GM12801 (cell line): ENCODE data around the gene MARK3.

ENCODE experiments used
- TF ChIP-seq, protein P1 (sequence below): IDR thresholded peaks from one replicate; pipeline ENCODE4 v1.5.1; 2011; ENCODE audit warnings: control low read depth; ENCODE audit not compliant: insufficient read length; ENCODE audit errors: extremely low read depth

Gene MARK3

DNA sequence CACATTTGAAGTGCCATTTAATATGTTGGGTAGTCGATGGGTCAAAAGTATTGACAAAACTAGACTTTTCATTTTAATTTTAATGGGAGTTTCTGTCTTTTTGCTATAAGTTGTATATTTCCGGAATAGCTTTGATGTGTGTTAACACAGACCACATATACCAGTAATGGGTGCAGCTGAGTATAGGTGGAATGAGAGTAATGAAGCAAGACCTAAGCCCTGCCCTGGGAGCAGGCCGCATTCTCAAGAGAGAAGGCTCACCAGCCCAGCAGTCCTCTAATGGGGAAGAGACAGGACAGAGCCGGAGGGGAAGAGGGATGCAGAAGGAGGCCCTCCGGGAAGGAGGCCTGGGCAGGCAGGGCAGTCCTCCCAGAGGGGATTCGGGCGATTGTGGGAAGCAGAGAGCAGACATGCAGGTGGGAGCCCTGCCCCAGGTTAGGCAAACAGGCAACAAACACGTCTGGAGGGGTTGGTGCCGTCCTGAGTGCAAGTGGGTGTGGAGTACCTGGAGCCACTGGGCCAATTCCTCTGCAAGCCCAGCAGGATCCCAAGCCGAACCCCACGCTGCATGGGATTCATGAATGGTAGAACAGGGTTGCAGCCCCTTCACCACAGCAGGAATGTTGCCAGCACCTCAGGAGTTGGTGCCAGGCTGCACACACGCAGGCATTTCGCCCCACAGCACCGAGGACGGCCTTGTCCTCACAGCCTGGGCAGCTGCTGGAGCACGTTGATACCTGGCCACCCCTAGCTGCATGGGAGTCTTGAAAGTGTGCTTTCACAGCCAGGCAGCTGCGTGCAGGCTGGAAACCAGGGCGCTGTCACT, 129.6 kb downstream of the MARK3 start:
- TF ChIP-seq, protein P1, sequence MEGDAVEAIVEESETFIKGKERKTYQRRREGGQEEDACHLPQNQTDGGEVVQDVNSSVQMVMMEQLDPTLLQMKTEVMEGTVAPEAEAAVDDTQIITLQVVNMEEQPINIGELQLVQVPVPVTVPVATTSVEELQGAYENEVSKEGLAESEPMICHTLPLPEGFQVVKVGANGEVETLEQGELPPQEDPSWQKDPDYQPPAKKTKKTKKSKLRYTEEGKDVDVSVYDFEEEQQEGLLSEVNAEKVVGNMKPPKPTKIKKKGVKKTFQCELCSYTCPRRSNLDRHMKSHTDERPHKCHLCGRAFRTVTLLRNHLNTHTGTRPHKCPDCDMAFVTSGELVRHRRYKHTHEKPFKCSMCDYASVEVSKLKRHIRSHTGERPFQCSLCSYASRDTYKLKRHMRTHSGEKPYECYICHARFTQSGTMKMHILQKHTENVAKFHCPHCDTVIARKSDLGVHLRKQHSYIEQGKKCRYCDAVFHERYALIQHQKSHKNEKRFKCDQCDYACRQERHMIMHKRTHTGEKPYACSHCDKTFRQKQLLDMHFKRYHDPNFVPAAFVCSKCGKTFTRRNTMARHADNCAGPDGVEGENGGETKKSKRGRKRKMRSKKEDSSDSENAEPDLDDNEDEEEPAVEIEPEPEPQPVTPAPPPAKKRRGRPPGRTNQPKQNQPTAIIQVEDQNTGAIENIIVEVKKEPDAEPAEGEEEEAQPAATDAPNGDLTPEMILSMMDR = no peak

DNA sequence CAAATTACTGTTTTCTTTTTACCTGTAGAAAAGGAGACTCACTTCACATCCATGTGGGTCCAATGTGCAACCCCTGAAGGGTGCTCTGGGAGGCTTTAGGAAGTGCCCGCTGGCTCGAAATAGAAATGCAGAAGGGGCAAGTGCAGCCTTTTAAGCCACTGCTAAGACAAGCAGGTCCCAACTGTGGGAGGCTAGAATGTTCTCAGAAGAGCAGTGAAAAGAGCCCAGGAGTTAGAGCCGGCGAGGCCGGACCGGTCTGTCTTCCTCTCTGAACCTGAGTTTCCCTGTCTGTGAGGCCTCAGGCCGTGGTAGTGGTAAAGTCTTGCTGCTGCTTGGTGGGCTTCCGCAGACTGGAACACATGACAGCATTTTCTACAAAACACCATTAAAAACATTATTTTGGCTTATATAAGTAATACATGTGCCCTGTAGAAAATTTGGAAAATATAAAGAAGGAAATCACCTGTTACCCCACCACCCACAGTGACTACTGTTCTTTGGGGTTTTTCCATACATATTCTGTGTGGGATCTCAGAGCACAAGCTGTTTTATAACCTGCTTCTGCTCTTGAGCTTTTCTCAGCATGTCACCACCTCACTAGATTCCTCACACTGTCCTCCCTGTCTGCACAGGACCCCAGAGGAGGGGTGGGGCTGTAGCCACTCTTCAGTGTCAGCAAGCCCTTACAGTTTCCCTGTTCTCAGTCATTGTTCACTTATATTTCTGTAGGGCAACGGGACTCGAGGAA, 131.4 kb downstream of the MARK3 start:
- TF ChIP-seq, protein P1 = no peak

DNA sequence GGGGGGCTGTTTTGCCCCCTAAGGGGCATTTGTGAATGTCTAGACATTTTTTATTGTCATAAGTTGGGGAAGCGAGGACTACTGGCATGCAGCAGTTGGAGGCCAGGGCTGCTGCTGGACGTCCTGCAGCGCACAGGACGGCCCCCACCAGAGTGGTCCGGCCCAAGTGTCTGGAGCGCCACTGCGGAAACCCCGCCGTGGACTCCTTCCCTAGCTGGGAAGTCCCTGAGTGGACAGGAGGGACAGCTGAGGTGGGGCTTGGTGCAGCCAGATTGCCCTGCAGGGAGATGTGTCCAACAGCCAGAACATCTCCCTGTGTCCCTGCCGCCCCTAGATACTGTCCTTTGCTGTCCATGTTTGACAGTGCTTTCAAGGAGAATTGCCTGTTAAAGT, 132.0 kb downstream of the MARK3 start:
- TF ChIP-seq, protein P1 = no peak

DNA sequence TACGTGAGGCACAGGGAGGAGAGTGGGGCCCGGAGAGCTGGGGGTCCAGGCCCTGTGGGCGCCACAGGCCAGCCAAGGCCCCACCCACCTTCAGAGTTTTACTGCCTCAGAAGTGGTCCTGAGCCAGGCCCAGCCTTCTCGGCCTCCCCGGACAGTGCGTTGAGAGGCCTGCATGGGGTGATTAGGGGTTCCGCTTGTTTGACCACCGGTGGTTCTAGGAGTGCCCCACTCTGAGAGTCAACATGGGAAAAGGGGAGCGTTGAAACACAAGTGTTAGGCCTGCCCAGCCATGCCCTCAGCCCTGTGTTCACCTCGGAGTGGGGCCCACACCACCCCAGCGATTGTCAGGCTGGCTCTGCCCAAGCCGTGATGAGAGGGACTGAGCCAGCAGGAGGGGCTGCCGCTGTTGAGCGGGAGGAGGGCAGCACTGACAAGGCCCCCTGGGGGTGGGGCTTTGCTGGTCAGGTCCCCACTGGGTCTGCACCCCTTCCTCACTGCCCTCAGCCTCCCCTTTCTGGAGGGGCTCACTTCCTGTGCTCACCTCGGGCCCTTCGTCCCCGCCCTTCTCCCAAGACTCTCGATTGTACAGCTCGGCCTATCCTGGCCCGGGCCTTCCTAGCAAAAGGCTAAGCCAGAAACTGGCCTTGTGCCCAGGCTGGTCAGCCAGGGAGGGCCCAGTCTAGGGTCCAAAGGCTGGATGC, 132.7 kb downstream of the MARK3 start:
- TF ChIP-seq, protein P1 = no peak

DNA sequence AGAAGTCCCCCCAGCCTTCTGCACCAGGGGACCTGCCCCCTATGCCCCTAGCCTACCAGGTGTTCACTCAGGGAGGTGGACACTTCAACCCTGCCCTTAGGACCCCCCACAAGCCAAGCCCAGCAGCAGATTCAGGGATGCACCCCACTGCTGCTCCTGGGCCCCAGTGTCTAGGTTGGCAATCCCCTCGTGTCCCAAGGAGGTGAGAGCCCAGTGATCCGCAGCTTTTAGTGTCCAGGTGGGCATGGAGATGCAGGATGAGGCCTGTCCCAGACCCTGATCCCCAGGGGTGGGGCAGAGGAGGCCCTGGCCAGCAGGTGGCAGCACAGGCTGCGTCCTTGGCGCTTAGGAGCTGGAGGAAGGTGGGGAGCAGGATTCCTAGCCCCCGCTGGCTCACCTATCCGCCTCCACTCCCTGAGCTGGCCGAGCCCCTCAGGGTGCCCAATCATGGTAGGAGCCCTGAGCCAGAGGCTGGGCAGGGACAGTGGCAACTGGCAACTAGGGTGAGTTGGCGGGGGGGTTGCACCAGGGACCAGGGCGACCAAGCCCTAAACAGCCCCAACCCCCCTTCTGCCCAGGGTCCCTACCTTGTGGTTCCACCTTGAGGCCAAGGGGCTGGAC, 133.3 kb downstream of the MARK3 start:
- TF ChIP-seq, protein P1 = no peak

DNA sequence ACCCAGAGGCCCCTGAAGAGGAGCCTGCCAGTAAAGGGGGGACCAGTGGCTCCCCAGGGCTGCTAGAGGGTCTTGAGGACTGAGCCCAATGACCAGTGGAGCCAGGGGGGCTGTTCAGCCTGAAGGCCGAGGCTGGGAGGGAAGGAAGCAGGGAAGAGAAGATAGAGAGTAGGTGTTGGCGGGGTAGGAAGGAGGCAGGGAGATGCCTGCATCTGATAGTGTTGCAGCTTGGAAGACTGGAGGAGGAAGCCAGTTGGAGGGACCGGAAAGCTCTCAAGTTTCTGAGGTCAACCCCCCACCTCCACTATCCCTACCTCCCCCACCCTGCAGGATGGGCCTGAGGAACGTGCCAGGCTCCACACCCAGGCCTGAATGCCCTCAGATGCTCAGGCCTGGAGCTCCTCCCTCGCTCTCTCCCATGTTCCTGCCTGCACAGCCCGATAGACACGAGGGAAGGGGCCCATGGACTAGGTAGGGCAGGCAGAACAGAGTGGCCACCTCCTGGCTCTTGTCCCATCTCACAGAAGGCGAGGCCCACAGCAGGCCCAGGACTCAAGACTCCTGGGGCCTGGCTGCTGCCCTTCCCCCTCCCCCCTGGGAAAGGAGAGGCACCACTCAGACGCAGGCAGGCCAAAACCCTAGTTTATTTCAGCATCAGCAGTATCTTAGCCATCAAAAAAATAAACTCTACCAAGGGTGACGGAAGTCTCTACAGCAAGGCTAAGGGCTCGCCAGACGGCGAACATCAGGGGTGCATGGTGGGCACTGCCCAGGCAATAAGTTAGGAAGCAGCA, 134.0 kb downstream of the MARK3 start:
- TF ChIP-seq, protein P1 = no peak

DNA sequence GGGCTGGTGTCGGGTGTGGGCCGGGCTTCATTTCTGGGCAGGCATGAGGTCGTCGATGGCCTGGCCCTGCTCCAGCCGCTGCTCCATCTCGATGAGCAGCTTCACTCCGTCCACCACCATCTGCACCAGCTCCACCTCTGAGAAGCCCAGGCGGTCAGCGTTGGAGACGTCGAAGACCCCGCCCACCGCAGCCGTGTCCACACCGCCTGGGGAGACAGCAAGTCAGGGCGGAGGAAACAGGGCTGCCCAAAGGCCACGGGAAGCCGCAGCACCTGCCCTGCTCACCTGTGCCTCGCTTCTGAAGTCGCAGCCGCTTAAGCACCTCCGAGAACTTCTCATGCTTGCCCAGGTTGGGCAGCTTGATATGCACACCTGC, 134.6 kb downstream of the MARK3 start:
- TF ChIP-seq, protein P1 = no peak
